ENCODE data around the gene CTCF. TPM values are rescaled to one million over a fixed set of nuclear protein-coding genes. Genes with fewer than 3 reads are reported as not detected.

The CTCF gene
- total RNA-seq, 3 donors from 2014 or later, result 41.1 to 55.5 (median 43.4) TPM

DNA sequence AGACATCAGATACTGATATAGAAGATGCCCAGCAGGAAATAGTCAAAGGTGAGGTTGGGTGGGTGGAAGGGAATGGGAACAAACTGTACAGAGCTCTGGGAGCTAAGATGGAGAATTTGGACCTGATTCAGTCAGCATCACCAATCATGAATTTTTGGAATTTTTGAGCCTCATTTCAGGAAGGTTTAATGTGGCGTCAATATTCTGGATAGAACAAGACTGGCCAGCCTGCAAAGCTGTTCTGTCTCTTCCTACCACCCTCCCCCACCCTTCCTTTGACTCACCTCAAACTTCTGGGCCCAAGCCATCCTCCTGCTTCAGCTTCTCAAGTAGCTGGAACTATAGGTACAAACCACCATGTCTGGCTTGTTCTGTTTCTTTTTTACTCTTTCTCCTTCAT is 32.6 kb downstream of the CTCF start:
- TF ChIP-seq, protein P1, sequence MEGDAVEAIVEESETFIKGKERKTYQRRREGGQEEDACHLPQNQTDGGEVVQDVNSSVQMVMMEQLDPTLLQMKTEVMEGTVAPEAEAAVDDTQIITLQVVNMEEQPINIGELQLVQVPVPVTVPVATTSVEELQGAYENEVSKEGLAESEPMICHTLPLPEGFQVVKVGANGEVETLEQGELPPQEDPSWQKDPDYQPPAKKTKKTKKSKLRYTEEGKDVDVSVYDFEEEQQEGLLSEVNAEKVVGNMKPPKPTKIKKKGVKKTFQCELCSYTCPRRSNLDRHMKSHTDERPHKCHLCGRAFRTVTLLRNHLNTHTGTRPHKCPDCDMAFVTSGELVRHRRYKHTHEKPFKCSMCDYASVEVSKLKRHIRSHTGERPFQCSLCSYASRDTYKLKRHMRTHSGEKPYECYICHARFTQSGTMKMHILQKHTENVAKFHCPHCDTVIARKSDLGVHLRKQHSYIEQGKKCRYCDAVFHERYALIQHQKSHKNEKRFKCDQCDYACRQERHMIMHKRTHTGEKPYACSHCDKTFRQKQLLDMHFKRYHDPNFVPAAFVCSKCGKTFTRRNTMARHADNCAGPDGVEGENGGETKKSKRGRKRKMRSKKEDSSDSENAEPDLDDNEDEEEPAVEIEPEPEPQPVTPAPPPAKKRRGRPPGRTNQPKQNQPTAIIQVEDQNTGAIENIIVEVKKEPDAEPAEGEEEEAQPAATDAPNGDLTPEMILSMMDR (IDR thresholded peaks at IDR 0.05), result no peak
- Histone ChIP-seq H3K36me3 (ENCODE audit: low read depth) (no peaks in the 10 kb centered on the region), H3K9me3 (no peaks in the 10 kb centered on the region), H3K4me3 (no peak overlapping the region), H3K4me1 (ENCODE audit: low read depth) (no peaks in the 10 kb centered on the region)
- ATAC-seq (no peak), DNase-seq (no peak)
- intact Hi-C loops (cut with DNase I, micrococcal nuclease), result no loop called here

DNA sequence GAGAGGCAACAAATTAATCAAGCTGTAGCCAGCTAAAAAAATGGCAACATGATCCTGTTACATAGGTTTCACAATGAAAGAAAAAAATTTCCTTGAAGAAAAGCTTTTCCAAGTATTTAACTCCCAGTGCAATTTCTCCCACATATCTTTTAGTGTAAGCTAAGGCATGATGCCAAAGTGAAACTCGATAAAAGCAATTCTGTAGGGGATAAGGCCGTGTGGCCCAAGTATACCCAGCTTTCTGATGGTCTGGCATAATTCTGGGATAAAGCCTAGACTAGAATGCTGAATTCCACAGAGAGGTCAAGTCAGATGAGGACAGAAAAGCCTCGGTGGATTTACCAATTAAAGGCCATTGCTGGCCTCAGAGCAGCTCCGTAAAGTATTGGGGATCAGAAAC is 36.2 kb downstream of the CTCF start:
- no peak overlapping the region for H3K4me3 ChIP-seq
- intact Hi-C loops (cut with DNase I, micrococcal nuclease), result no loop called here
- DNase-seq, result no peak
- no peaks in the 10 kb centered on the region for H3K36me3 ChIP-seq (ENCODE audit: low read depth)
- H3K9me3 ChIP-seq, result no peaks in the 10 kb centered on the region
- peaks cover 4% of the 10 kb centered on the region for H3K4me1 ChIP-seq (ENCODE audit: low read depth)
- TF ChIP-seq, protein P1 (IDR thresholded peaks at IDR 0.05), result no peak
- ATAC-seq, result no peak

DNA sequence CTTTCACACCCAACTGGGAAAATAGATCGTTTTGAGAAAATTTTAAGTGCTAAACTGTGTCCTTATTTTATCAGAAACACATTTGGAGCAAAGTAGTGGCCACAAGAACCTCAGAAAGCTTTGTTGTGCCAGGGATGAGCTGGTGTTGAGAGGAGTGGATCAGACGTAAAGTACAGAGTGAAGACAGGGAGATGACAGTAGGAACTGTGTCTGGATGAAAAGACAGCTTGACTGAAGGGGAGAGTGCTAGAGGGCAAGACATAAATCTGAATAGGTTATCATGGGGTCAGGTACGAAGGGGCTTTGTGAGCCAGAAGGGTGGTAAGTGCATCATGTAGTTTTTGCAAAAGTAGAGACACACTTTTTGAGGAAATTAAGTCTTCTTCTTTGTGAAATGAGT is 43.3 kb downstream of the CTCF start:
- H3K9me3 ChIP-seq, result no peaks in the 10 kb centered on the region
- H3K4me3 ChIP-seq, result no peak overlapping the region
- ATAC-seq (no peak), DNase-seq (no peak)
- intact Hi-C loops (cut with DNase I, micrococcal nuclease), result no loop called here
- H3K4me1 ChIP-seq (ENCODE audit: low read depth), result peaks cover 4% of the 10 kb centered on the region
- TF ChIP-seq, protein P1 (IDR thresholded peaks at IDR 0.05), result no peak
- H3K36me3 ChIP-seq (ENCODE audit: low read depth), result no peaks in the 10 kb centered on the region

GRCh38 chr16:67606632-67607031 is 44.3 kb downstream of the CTCF start:
- no peak for DNase-seq
- H3K36me3 ChIP-seq (ENCODE audit: low read depth), result peaks cover 8% of the 10 kb centered on the region
- H3K4me1 ChIP-seq (ENCODE audit: low read depth), result peaks cover 1% of the 10 kb centered on the region
- intact Hi-C loops (cut with DNase I, micrococcal nuclease), result no loop called here
- TF ChIP-seq, protein P1 (IDR thresholded peaks at IDR 0.05), result no peak
- no peaks in the 10 kb centered on the region for H3K9me3 ChIP-seq
- no peak overlapping the region for H3K4me3 ChIP-seq
- no peak for ATAC-seq

- no peaks in the 10 kb centered on the region for H3K4me1 ChIP-seq (ENCODE audit: low read depth)
- ATAC-seq (no peak), DNase-seq (no peak)
- intact Hi-C loops (cut with DNase I, micrococcal nuclease), result no loop called here
- no peak overlapping the region for H3K4me3 ChIP-seq
- TF ChIP-seq, protein P1 (IDR thresholded peaks at IDR 0.05), result no peak
- H3K36me3 ChIP-seq (ENCODE audit: low read depth), result peaks cover 8% of the 10 kb centered on the region
- H3K9me3 ChIP-seq, result no peaks in the 10 kb centered on the region
These were observed 46.0 kb downstream of the CTCF start for GRCh38 chr16:67608364-67608763.

- ATAC-seq (no peak), DNase-seq (peak in 1 of 3 donors; percentile 15)
- TF ChIP-seq, protein P1 (IDR thresholded peaks at IDR 0.05), result no peak
- Histone ChIP-seq H3K36me3 (ENCODE audit: low read depth) (peaks cover 12% of the 10 kb centered on the region), H3K4me3 (no peak overlapping the region), H3K4me1 (ENCODE audit: low read depth) (no peaks in the 10 kb centered on the region), H3K9me3 (no peaks in the 10 kb centered on the region)
- intact Hi-C loops (cut with DNase I, micrococcal nuclease), result no loop called here
These were observed 51.5 kb downstream of the CTCF start for GRCh38 chr16:67613808-67614207.

All from mucosa of descending colon (tissue), 3 donors.